ENCODE data around the gene DIABLO.

GRCh38 chr12:122265886-122266229, 40.0 kb upstream of the DIABLO start:
- no peak for TF ChIP-seq CTCF (IDR thresholded peaks at IDR 0.05)
- no peak for TF ChIP-seq POLR2A (IDR thresholded peaks at IDR 0.05)

Measured in prostate gland (tissue), 2 donors.